Adipocyte (in vitro differentiated cells): ENCODE data around the gene MAPKAP1.

Experiments used
- DNase-seq: peaks from one replicate; pipeline ENCODE4 v3.0.0-alpha.2; 2015; ENCODE audit warnings: low read depth
- H3K27me3 ChIP-seq: replicated peaks from 2 replicates; pipeline ENCODE4 v1.7.0; 2013; ENCODE audit warnings: mild to moderate bottlenecking, low read length, moderate library complexity; ENCODE audit not compliant: control insufficient read depth, insufficient read depth
- H3K36me3 ChIP-seq: 2 replicates; pipeline ENCODE4 v1.7.0; 2013; ENCODE audit warnings: low read length, mild to moderate bottlenecking, moderate library complexity; ENCODE audit not compliant: control insufficient read depth, insufficient read depth, severe bottlenecking
- H3K4me1 ChIP-seq: 2 replicates; pipeline ENCODE4 v1.7.0; 2013; ENCODE audit warnings: mild to moderate bottlenecking, low read length, moderate library complexity; ENCODE audit not compliant: control insufficient read depth, insufficient read depth
- H3K4me3 ChIP-seq: 2 replicates; pipeline ENCODE4 v1.7.0; 2013; ENCODE audit warnings: mild to moderate bottlenecking, low read length, moderate library complexity
- H3K9ac ChIP-seq: 2 replicates; pipeline ENCODE4 v1.7.0; 2013; ENCODE audit warnings: mild to moderate bottlenecking, low read length, moderate library complexity
- H3K9me3 ChIP-seq: 2 replicates; pipeline ENCODE4 v1.7.0; 2013; ENCODE audit warnings: mild to moderate bottlenecking, low read length, moderate library complexity; ENCODE audit not compliant: control insufficient read depth

The MAPKAP1 gene

GRCh38 chr9:125747053-125747764, 40.2 kb upstream of the MAPKAP1 start, which contains the start of gene PBX3:
PBX3 (plus strand) TSS chr9:125747373.
- peaks cover 36% of the 10 kb centered on the region for H3K4me1 ChIP-seq
- peak within 1 kb of the TSS; percentile 97 for H3K4me3 ChIP-seq
- no peaks in the 10 kb centered on the region for H3K9me3 ChIP-seq
- H3K36me3 ChIP-seq: no peaks in the 10 kb centered on the region
- no peaks in the 10 kb centered on the region for H3K27me3 ChIP-seq
- peak within 1 kb of the TSS; percentile 91 for H3K9ac ChIP-seq
- DNase-seq: peak; percentile 78

DNA sequence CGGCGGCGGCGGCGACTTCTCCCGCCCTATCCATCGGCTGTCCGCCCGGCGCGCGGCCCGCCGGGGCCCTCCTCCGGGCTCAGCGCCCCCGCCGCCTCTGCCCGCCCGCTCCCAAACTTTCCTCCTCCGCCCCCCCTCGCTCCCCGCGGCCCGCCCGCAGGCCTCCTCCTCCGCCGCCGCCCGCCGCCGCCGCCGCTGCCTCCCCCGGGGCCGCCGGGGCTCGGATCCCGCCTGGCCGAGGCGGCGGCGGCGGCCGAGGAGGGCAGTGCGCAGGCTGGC, 39.7 kb upstream of the MAPKAP1 start:
- H3K4me3 ChIP-seq: peak overlapping the region; percentile 31
- peaks cover 36% of the 10 kb centered on the region for H3K4me1 ChIP-seq
- no peak for DNase-seq
- no peaks in the 10 kb centered on the region for H3K27me3 ChIP-seq
- H3K9me3 ChIP-seq: no peaks in the 10 kb centered on the region
- no peak overlapping the region for H3K9ac ChIP-seq
- H3K36me3 ChIP-seq: no peaks in the 10 kb centered on the region

DNA sequence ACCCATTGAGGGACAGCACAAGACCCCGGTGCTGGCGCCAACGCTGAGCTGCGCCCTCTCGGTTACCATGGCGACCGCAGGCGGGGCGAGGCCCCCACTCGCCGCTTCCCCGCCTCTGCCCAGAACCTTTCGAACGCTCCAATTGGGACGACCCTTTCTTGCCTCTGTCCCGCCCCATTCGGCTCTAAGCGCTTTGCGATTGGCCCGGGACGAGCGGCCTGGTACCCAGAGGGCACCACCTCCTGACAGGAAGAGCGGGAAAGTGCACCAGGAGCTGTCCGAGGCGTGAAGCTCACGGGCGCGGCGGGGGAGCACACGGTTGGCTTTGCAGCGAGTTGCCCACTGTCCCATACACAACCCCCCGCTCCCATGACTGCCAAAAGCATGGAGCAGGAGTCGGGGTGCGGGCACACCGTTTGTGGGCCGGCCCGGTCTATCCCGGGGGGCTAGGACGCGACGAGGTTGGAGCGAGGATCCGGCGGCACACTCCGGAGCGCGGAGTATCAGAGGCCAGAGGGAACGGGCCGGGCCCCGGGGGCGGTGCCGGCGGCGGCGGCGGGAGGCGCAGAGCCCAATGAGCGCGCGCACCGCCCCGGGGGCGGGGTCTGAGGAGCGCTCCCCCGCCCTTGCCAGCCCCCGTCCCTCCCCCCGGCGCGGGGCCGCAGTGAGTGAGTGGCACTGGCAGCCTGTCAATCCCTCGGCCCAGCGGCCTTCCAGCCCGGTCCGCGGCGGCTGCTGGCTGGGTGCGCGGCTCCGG, 39.2 kb upstream of the MAPKAP1 start:
- no peaks in the 10 kb centered on the region for H3K27me3 ChIP-seq
- DNase-seq: peak; percentile 96
- peaks cover 36% of the 10 kb centered on the region for H3K4me1 ChIP-seq
- no peaks in the 10 kb centered on the region for H3K36me3 ChIP-seq
- H3K4me3 ChIP-seq: peak overlapping the region; percentile 80
- no peaks in the 10 kb centered on the region for H3K9me3 ChIP-seq
- H3K9ac ChIP-seq: peak overlapping the region; percentile 59

GRCh38 chr9:125745682-125746016, 38.6 kb upstream of the MAPKAP1 start:
- H3K4me3 ChIP-seq: peak overlapping the region; percentile 80

GRCh38 chr9:125745018-125745417, 38.0 kb upstream of the MAPKAP1 start:
- Histone ChIP-seq H3K4me3 (peak overlapping the region; percentile 80), H3K9ac (no peak overlapping the region), H3K9me3 (no peaks in the 10 kb centered on the region), H3K4me1 (peaks cover 28% of the 10 kb centered on the region), H3K36me3 (no peaks in the 10 kb centered on the region), H3K27me3 (no peaks in the 10 kb centered on the region)
- DNase-seq: peak; percentile 41

More at GRCh38 chr9:125745682-125746016, 38.6 kb upstream of the MAPKAP1 start:
- no peak for DNase-seq
- no peaks in the 10 kb centered on the region for H3K36me3 ChIP-seq
- H3K9me3 ChIP-seq: no peaks in the 10 kb centered on the region
- peak overlapping the region; percentile 59 for H3K9ac ChIP-seq
- H3K4me1 ChIP-seq: peaks cover 34% of the 10 kb centered on the region
- H3K27me3 ChIP-seq: no peaks in the 10 kb centered on the region

- no peak overlapping the region for H3K9ac ChIP-seq
- H3K27me3 ChIP-seq: no peaks in the 10 kb centered on the region
- peak; percentile 83 for DNase-seq
- no peaks in the 10 kb centered on the region for H3K9me3 ChIP-seq
- H3K4me1 ChIP-seq: peaks cover 24% of the 10 kb centered on the region
- no peak overlapping the region for H3K4me3 ChIP-seq
- H3K36me3 ChIP-seq: no peaks in the 10 kb centered on the region
These were observed 37.6 kb upstream of the MAPKAP1 start for GRCh38 chr9:125744616-125745015.

DNA sequence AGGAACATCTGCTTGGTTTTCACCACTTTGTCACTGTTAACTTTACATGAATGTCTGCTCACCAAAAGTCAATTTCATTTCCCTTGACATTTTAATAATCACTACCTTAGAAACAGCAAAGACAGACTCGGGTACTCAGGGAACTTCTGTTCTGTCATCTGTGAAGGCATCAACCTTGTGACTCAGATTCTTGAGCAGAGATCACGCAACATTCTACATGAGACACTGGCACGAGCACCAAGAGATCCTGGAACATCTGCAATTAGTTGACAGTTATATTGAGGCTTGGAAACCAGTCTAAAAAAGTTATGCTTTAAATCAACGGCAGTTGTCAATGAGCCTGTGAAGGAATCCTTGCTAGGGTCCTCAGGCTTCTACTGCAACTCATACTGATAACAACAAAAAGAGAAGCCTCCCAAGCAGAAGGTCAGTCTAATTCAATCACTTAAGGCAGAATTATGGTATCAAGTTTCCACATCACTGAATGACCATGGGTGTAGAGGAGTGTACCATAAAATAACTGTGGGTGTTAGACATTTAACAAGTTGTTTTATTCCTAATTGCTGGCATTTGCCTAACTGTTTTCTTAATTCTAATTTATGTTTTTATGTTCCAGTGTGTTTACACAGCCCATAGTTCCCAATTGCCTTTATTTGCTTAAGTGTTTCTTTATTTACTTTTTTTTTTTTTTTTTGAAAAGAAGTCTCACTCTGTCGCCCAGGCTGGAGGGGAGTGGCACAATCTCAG, 36.8 kb upstream of the MAPKAP1 start:
- Histone ChIP-seq H3K9me3 (no peaks in the 10 kb centered on the region), H3K4me1 (peaks cover 16% of the 10 kb centered on the region), H3K36me3 (no peaks in the 10 kb centered on the region), H3K27me3 (no peaks in the 10 kb centered on the region), H3K4me3 (no peak overlapping the region), H3K9ac (no peak overlapping the region)
- no peak for DNase-seq

- H3K27me3 ChIP-seq: no peaks in the 10 kb centered on the region
- no peaks in the 10 kb centered on the region for H3K9me3 ChIP-seq
- DNase-seq: no peak
- H3K36me3 ChIP-seq: no peaks in the 10 kb centered on the region
- no peak overlapping the region for H3K4me3 ChIP-seq
- H3K4me1 ChIP-seq: peaks cover 16% of the 10 kb centered on the region
- H3K9ac ChIP-seq: no peak overlapping the region
These were observed 35.6 kb upstream of the MAPKAP1 start for GRCh38 chr9:125742657-125743056.

- no peaks in the 10 kb centered on the region for H3K9me3 ChIP-seq
- H3K4me1 ChIP-seq: peaks cover 2% of the 10 kb centered on the region
- no peaks in the 10 kb centered on the region for H3K27me3 ChIP-seq
- no peak overlapping the region for H3K4me3 ChIP-seq
- no peak for DNase-seq
- no peaks in the 10 kb centered on the region for H3K36me3 ChIP-seq
- no peak overlapping the region for H3K9ac ChIP-seq
These were observed 32.4 kb upstream of the MAPKAP1 start for GRCh38 chr9:125739436-125739835.

GRCh38 chr9:125732562-125732961, 25.6 kb upstream of the MAPKAP1 start:
- no peaks in the 10 kb centered on the region for H3K9me3 ChIP-seq
- H3K36me3 ChIP-seq: no peaks in the 10 kb centered on the region
- no peak for DNase-seq
- no peaks in the 10 kb centered on the region for H3K27me3 ChIP-seq
- no peak overlapping the region for H3K4me3 ChIP-seq
- H3K9ac ChIP-seq: no peak overlapping the region
- H3K4me1 ChIP-seq: no peaks in the 10 kb centered on the region

GRCh38 chr9:125730168-125730567, 23.2 kb upstream of the MAPKAP1 start:
- no peaks in the 10 kb centered on the region for H3K36me3 ChIP-seq
- H3K4me1 ChIP-seq: no peaks in the 10 kb centered on the region
- no peak for DNase-seq
- no peaks in the 10 kb centered on the region for H3K9me3 ChIP-seq
- H3K4me3 ChIP-seq: no peak overlapping the region
- H3K9ac ChIP-seq: no peak overlapping the region
- H3K27me3 ChIP-seq: no peaks in the 10 kb centered on the region
